ENCODE data around the gene RSPH9.

RSPH9 gene

DNA sequence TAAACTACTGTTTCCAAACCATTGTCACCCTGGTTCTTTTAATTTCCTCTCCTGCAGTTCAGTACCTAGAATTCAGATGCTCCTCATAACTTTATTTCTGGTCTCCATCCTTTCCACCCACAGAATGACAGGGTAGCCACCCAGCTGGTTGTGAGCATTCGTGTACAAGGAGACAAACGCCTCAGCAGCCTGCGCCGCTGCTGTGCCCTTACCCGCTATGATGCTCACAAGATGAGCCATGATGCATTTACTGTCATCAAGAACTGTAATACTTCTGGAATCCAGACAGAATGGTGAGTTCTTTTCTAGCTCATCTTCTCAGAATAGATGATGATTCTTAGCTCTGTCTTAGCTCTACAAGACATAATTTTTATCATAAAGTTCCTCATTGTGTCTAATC lies 34.4 kb upstream of the RSPH9 start:
- H3K4me3 ChIP-seq (ENCODE audit: low read depth, low read length), result no peak overlapping the region
- TF ChIP-seq, protein P1, sequence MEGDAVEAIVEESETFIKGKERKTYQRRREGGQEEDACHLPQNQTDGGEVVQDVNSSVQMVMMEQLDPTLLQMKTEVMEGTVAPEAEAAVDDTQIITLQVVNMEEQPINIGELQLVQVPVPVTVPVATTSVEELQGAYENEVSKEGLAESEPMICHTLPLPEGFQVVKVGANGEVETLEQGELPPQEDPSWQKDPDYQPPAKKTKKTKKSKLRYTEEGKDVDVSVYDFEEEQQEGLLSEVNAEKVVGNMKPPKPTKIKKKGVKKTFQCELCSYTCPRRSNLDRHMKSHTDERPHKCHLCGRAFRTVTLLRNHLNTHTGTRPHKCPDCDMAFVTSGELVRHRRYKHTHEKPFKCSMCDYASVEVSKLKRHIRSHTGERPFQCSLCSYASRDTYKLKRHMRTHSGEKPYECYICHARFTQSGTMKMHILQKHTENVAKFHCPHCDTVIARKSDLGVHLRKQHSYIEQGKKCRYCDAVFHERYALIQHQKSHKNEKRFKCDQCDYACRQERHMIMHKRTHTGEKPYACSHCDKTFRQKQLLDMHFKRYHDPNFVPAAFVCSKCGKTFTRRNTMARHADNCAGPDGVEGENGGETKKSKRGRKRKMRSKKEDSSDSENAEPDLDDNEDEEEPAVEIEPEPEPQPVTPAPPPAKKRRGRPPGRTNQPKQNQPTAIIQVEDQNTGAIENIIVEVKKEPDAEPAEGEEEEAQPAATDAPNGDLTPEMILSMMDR (IDR thresholded peaks at IDR 0.05; ENCODE audit: borderline replicate concordance, insufficient read depth, low read depth, low read length), result no peak

DNA sequence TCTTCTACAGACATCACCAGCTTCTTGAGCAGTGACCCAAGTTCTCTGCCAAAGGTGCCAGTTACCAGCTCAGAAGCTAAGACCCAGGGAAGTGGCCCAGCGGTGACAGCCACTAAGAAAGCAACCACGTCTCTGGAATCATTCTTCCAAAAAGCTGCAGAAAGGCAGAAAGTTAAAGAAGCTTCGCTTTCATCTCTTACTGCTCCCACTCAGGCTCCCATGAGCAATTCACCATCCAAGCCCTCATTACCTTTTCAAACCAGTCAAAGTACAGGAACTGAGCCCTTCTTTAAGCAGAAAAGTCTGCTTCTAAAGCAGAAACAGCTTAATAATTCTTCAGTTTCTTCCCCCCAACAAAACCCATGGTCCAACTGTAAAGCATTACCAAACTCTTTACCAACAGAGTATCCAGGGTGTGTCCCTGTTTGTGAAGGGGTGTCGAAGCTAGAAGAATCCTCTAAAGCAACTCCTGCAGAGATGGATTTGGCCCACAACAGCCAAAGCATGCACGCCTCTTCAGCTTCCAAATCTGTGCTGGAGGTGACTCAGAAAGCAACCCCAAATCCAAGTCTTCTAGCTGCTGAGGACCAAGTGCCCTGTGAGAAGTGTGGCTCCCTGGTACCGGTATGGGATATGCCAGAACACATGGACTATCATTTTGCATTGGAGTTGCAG lies 31.0 kb upstream of the RSPH9 start:
- no peak overlapping the region for H3K4me3 ChIP-seq (ENCODE audit: low read depth, low read length)
- TF ChIP-seq, protein P1 (IDR thresholded peaks at IDR 0.05; ENCODE audit: borderline replicate concordance, insufficient read depth, low read depth, low read length), result no peak

DNA sequence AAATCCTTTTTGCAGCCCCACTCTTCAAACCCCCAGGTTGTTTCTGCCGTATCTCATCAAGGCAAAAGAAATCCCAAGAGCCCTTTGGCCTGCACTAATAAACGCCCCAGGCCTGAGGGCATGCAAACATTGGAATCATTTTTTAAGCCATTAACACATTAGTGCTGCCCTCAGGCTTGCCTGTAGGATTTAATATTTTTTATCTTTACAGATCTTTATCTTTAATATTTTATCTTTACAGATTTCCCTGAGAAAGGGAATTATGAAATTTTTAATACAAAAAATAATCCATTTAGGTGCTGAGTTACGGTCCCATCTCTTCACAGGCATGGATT lies 30.5 kb upstream of the RSPH9 start:
- TF ChIP-seq, protein P1 (IDR thresholded peaks at IDR 0.05; ENCODE audit: borderline replicate concordance, insufficient read depth, low read depth, low read length), result no peak
- H3K4me3 ChIP-seq (ENCODE audit: low read depth, low read length), result no peak overlapping the region

DNA sequence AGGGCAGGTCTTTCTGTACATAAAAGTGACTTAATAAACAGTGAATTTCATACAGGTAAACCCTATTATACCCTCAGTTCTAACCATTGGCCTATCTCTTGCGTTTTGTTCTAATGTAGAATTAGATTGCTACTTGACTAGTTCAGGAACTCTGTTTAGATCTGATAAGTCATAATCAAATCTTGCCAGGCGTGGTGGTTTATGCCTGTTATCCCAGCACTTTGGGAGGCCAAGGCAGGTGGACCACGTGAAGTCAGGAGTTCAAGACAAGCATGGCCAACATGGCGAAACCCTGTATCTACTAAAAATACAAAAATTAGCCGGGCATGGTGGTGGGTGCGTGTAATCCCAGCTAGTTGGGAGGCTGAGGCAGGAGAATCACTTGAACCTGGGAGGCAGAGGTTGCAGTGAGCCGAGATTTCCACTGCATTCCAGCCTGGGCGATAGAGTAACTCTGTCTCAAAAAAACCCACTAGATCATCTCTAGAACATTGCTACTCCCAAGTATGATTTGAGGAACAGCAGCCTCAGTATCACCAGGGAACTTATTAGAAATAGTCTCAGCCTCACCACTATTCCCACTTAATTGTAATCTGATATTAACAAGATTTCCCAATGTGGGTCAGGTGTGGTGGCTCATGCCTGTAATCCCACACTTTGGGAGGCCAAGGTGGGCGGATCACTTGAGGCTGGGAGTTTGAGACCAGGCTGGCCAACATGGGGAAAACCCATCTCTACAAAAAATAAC lies 27.9 kb upstream of the RSPH9 start:
- H3K4me3 ChIP-seq (ENCODE audit: low read depth, low read length), result no peak overlapping the region
- TF ChIP-seq, protein P1 (IDR thresholded peaks at IDR 0.05; ENCODE audit: borderline replicate concordance, insufficient read depth, low read depth, low read length), result no peak

DNA sequence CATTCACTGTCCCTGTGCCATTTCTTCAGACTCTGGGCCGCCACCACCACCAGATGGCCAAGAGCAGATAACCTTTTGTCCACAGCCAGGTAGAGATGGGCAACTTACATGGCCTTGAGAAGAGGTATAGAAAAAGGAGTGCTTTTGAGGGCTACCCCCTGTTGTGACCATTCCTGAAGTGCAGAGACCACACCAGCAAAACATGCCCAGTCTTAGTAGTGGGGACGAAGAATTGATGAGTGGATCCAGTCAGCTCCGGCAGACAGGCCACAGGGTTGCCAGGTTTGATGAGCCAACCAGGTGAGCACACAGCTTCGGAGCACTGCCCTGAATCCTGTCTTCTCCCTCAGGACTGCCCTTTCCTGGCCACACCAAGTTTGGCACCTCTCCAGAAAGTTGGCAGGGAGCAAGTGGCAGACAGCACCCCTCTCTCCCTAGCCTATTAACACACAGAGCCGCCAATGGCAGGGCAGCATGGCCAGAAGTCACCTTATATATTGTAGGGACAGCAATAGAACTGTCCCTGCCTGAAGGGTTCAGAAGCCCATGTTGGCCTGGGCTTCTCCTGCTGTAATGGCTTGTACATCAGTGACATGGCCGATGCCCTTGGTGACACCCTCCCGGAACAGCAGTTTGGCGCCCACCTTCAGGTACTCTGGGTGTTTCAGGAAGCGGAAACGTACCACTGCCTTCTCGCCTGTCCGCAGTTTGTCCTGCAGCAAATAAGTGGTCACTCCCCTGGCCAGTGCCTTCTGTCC lies 23.6 kb upstream of the RSPH9 start:
- H3K4me3 ChIP-seq (ENCODE audit: low read depth, low read length), result no peak overlapping the region
- TF ChIP-seq, protein P1 (IDR thresholded peaks at IDR 0.05; ENCODE audit: borderline replicate concordance, insufficient read depth, low read depth, low read length), result no peak

DNA sequence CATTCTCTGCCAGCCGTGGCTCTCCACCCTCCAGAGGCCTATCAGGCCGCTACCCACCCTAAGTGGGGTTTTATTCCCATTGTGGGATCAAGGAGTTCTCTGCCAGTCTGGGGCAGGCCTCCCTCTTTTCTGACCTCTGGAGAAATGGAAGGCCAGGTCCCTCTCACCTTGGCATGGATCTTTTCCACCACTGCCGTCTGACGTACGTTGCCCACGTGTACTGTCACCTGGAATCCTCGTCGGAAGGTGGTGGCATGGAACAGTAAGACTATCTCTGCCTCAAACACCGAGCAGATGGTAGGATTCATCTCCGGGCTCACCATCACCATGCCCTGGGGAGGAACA lies 23.0 kb upstream of the RSPH9 start:
- TF ChIP-seq, protein P1 (IDR thresholded peaks at IDR 0.05; ENCODE audit: borderline replicate concordance, insufficient read depth, low read depth, low read length), result no peak
- H3K4me3 ChIP-seq (ENCODE audit: low read depth, low read length), result no peak overlapping the region

Measured in GM12875 (cell line).